ENCODE measurements around the gene COL7A1.

GRCh38 chr3:48568476-48568875, 26.7 kb downstream of the COL7A1 start:
- TF ChIP-seq, protein P1, sequence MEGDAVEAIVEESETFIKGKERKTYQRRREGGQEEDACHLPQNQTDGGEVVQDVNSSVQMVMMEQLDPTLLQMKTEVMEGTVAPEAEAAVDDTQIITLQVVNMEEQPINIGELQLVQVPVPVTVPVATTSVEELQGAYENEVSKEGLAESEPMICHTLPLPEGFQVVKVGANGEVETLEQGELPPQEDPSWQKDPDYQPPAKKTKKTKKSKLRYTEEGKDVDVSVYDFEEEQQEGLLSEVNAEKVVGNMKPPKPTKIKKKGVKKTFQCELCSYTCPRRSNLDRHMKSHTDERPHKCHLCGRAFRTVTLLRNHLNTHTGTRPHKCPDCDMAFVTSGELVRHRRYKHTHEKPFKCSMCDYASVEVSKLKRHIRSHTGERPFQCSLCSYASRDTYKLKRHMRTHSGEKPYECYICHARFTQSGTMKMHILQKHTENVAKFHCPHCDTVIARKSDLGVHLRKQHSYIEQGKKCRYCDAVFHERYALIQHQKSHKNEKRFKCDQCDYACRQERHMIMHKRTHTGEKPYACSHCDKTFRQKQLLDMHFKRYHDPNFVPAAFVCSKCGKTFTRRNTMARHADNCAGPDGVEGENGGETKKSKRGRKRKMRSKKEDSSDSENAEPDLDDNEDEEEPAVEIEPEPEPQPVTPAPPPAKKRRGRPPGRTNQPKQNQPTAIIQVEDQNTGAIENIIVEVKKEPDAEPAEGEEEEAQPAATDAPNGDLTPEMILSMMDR (IDR thresholded peaks at IDR 0.05): no peak
- no peak for TF ChIP-seq POLR2A (IDR thresholded peaks at IDR 0.05)

All from uterus (tissue), 2 donors.